H1 (cell line): ENCODE data around the gene TGOLN2. TPM values are rescaled to one million over a fixed set of nuclear protein-coding genes. Genes with fewer than 3 reads are reported as not detected.

ENCODE experiments used
- CTCF ChIA-PET: fragments of 300-600 bp; sonication (Branson Sonifier 250); formaldehyde crosslinking; loops from one replicate; lab custom pipeline; 2021; ENCODE audit not compliant: partially characterized antibody; lab: Charles Lee
- POLR2A ChIA-PET: fragments of 300-600 bp; sonication (Branson Sonifier 250); formaldehyde crosslinking; loops from one replicate; lab custom pipeline; 2021; ENCODE audit warnings: inconsistent platforms; ENCODE audit not compliant: partially characterized antibody; lab: Charles Lee
- DNase-seq, 2 experiments: peaks; one replicate each; pipeline versions ENCODE4 v3.0.0 to v3.0.0-alpha.2; 2010 to 2022; ENCODE audit warnings: low spot score in 2 of 2, low read depth in 1 of 2, mixed read lengths in 1 of 2
- FAIRE-seq: peaks from 2 replicates; lab custom pipeline; 2011; peaks lifted over from hg19 to GRCh38; lab: Jason Lieb, UNC
- H2AFZ ChIP-seq: 2 replicates; pipeline ENCODE4 v1.8.1; 2012; ENCODE audit warnings: low read length, inconsistent platforms
- H2AK5ac ChIP-seq: 2 replicates; pipeline ENCODE4 v1.6.1; 2013; ENCODE audit warnings: low read depth, low read length
- H2BK120ac ChIP-seq: replicated peaks from 2 replicates; pipeline ENCODE3; 2013; ENCODE audit warnings: low read depth, low read length, inconsistent platforms
- H2BK12ac ChIP-seq: 2 replicates; pipeline ENCODE4 v1.6.1; 2013; ENCODE audit warnings: low read depth, low read length
- H2BK15ac ChIP-seq: 2 replicates; pipeline ENCODE4 v1.6.1; 2013; ENCODE audit warnings: low read length
- H2BK20ac ChIP-seq: 2 replicates; pipeline ENCODE4 v1.6.1; 2013; ENCODE audit warnings: low read length
- H2BK5ac ChIP-seq: 2 replicates; pipeline ENCODE4 v1.6.1; 2013; ENCODE audit warnings: low read depth, low read length
- H3K14ac ChIP-seq: 2 replicates; pipeline ENCODE4 v1.6.1; 2013; ENCODE audit warnings: inconsistent platforms; ENCODE audit not compliant: insufficient read length
- H3K18ac ChIP-seq: 2 replicates; pipeline ENCODE4 v1.6.1; 2013; ENCODE audit warnings: low read length; ENCODE audit errors: extremely low read depth
- H3K23ac ChIP-seq: 2 replicates; pipeline ENCODE4 v1.6.1; 2013; ENCODE audit warnings: inconsistent platforms; ENCODE audit not compliant: insufficient read length
- H3K23me2 ChIP-seq: 2 replicates; pipeline ENCODE4 v1.6.1; 2013; ENCODE audit warnings: low read depth, low read length
- H3K27ac ChIP-seq: 2 replicates; pipeline ENCODE4 v1.6.1; 2011; ENCODE audit warnings: low read depth, low read length, inconsistent platforms
- H3K27me3 ChIP-seq, 4 experiments: replicated peaks in 1 of 4; 1 replicate in 1 of 4; 2 replicates in 3 of 4; pipeline versions ENCODE4 v1.6.1 to v1.8.1; 2011 to 2013; ENCODE audit warnings: low read length in 3 of 4, mild to moderate bottlenecking in 3 of 4, inconsistent platforms in 2 of 4, mixed read lengths in 2 of 4, moderate library complexity in 1 of 4; ENCODE audit not compliant: control insufficient read depth in 3 of 4, insufficient read depth in 3 of 4; ENCODE audit errors: extremely low read depth in 1 of 4
- H3K36me3 ChIP-seq, 4 experiments: 2 replicates each; pipeline versions ENCODE4 v1.6.1 to v1.8.1; 2011 to 2013; ENCODE audit warnings: mild to moderate bottlenecking in 4 of 4, low read length in 3 of 4, moderate library complexity in 2 of 4, control low read depth in 1 of 4, inconsistent platforms in 1 of 4; ENCODE audit not compliant: insufficient read depth in 4 of 4, control insufficient read depth in 2 of 4
- H3K4ac ChIP-seq: replicated peaks from 2 replicates; pipeline ENCODE3; 2013; ENCODE audit warnings: low read length, low read depth, mixed read lengths, inconsistent platforms; ENCODE audit not compliant: insufficient read length
- H3K4me1 ChIP-seq, 4 experiments: replicated peaks in 1 of 4; 1 replicate in 1 of 4; 2 replicates in 3 of 4; pipeline versions ENCODE4 v1.6.1 to v1.8.1; 2011 to 2013; ENCODE audit warnings: low read length in 3 of 4, inconsistent platforms in 2 of 4, mixed read lengths in 1 of 4; ENCODE audit not compliant: insufficient read depth in 4 of 4, control insufficient read depth in 3 of 4
- H3K4me2 ChIP-seq, 2 experiments: 2 replicates each; pipeline versions ENCODE4 v1.6.1 to v1.8.1; 2011 to 2013; ENCODE audit warnings: low read depth in 2 of 2, low read length in 2 of 2, control low read depth in 1 of 2, inconsistent platforms in 1 of 2, mild to moderate bottlenecking in 1 of 2; ENCODE audit not compliant: insufficient read depth in 1 of 2
- H3K4me3 ChIP-seq, 4 experiments: fragments of 200-600, 300-600 bp in 1 of 4; sonication (generic), shearing (Covaris generic), sonication (Bioruptor Twin) in 1 of 4; 2 replicates each; pipeline versions ENCODE4 v1.5.1 to v1.8.1; 2011 to 2016; ENCODE audit warnings: low read length in 4 of 4, low read depth in 3 of 4, control low read depth in 2 of 4, inconsistent platforms in 2 of 4, mild to moderate bottlenecking in 2 of 4, mixed read lengths in 1 of 4, moderate library complexity in 1 of 4; ENCODE audit not compliant: insufficient read depth in 2 of 4; ENCODE audit errors: extremely low read depth in 1 of 4
- H3K56ac ChIP-seq: replicated peaks from 2 replicates; pipeline ENCODE3; 2013; ENCODE audit warnings: low read depth, mild to moderate bottlenecking, mixed read lengths, low read length, inconsistent platforms; ENCODE audit not compliant: insufficient read length
- H3K79me1 ChIP-seq: 2 replicates; pipeline ENCODE4 v1.6.1; 2013; ENCODE audit warnings: low read depth, low read length, control low read depth
- H3K79me2 ChIP-seq, 2 experiments: 2 replicates each; pipeline versions ENCODE4 v1.6.1 to v1.8.1; 2012 to 2013; ENCODE audit warnings: low read length in 2 of 2, mild to moderate bottlenecking in 2 of 2, inconsistent platforms in 1 of 2; ENCODE audit not compliant: insufficient read depth in 2 of 2, control insufficient read depth in 1 of 2
- H3K9ac ChIP-seq, 4 experiments: replicated peaks in 1 of 4; 1 replicate in 1 of 4; 2 replicates in 3 of 4; pipeline versions ENCODE4 v1.6.1 to v1.8.1; 2011 to 2013; ENCODE audit warnings: low read depth in 3 of 4, low read length in 3 of 4, control low read depth in 2 of 4, mild to moderate bottlenecking in 2 of 4, moderate library complexity in 2 of 4, inconsistent platforms in 1 of 4; ENCODE audit errors: extremely low read depth in 1 of 4
- H3K9me3 ChIP-seq, 2 experiments: 2 replicates each; pipeline versions ENCODE4 v1.6.1 to v1.8.1; 2012 to 2013; ENCODE audit warnings: mild to moderate bottlenecking in 2 of 2, moderate library complexity in 2 of 2, control low read depth in 1 of 2, inconsistent platforms in 1 of 2, low read depth in 1 of 2, low read length in 1 of 2, mixed read lengths in 1 of 2; ENCODE audit not compliant: insufficient read depth in 2 of 2
- H4K20me1 ChIP-seq, 2 experiments: replicated peaks in 1 of 2; 2 replicates each; pipeline versions ENCODE3 to v1.8.1; 2011 to 2013; ENCODE audit warnings: inconsistent platforms in 2 of 2, low read length in 2 of 2, mild to moderate bottlenecking in 1 of 2; ENCODE audit not compliant: insufficient read depth in 2 of 2, control insufficient read depth in 1 of 2
- H4K5ac ChIP-seq: 2 replicates; pipeline ENCODE4 v1.6.1; 2013; ENCODE audit warnings: low read length, low read depth, mixed read lengths, inconsistent platforms; ENCODE audit not compliant: insufficient read length
- H4K8ac ChIP-seq: 2 replicates; pipeline ENCODE4 v1.8.0; 2013; ENCODE audit warnings: mild to moderate bottlenecking, moderate library complexity, low read length, inconsistent platforms; ENCODE audit not compliant: insufficient read depth; ENCODE audit errors: extremely low read depth
- H4K91ac ChIP-seq: replicated peaks from 2 replicates; pipeline ENCODE3; 2013; ENCODE audit warnings: low read length, mixed read lengths, inconsistent platforms; ENCODE audit not compliant: insufficient read length
- ATF2 ChIP-seq: IDR thresholded peaks from 2 replicates; pipeline ENCODE4 v1.6.1; 2012; ENCODE audit warnings: low read length, inconsistent platforms
- CHD1 ChIP-seq: IDR thresholded peaks from 2 replicates; pipeline ENCODE4 v1.6.1; 2012; ENCODE audit warnings: low read depth, low read length, improper control_type of control experiment
- POU5F1 ChIP-seq: IDR thresholded peaks from 2 replicates; pipeline ENCODE4 v1.6.1; 2011; ENCODE audit warnings: low read depth, mild to moderate bottlenecking, low read length, moderate library complexity
- WGBS, 2 experiments: shearing (Covaris generic) in 1 of 2; methylation state at CpG; one replicate each; pipeline versions ENCODE4 v1.1.6 to v1.1.7; 2013 to 2015; ENCODE audit warnings: low lambda C conversion rate in 2 of 2, mixed read lengths in 2 of 2, inconsistent platforms in 1 of 2, low coverage in 1 of 2, missing lambda C conversion rate in 1 of 2; ENCODE audit not compliant: insufficient replicate concordance in 2 of 2, insufficient coverage in 1 of 2, insufficient read length in 1 of 2; ENCODE audit errors: extremely low coverage in 1 of 2, missing lambda C conversion rate in 1 of 2; 5-methylcytosine and 5-hydroxymethylcytosine counted together
- polyA plus RNA-seq, 7 experiments: library from polyadenylated mRNA; depleted of rRNA in 3 of 7; stranded (reverse) in 5 of 7; unstranded in 2 of 7; fragments of >200 nt in 5 of 7; fragments of 200-250 nt in 2 of 7; gene quantifications; 1 replicate in 5 of 7; 2 replicates in 1 of 7; 4 replicates in 1 of 7; pipeline versions ENCODE4 v1.2.1 to v1.2.3, GENCODE V29; 2011 to 2013; ENCODE audit warnings: missing spikeins in 2 of 7, mixed read lengths in 2 of 7
- total RNA-seq: library from RNA; stranded (reverse); fragmentation: NEBNext Ultra II Directional; extraction: Animal tissue kit (Norgen Biotek cat#: 25700); gene quantifications from 2 replicates; pipeline ENCODE4 v1.2.1, GENCODE V29; 2021

Gene TGOLN2
- total and polyA plus RNA-seq, 2 of the 8 experiments (the other 6 are each of a cell fraction or from before 2014, with no cell fraction given) = 33.9 to 38.9 TPM

- Histone ChIP-seq H3K27ac (no peak overlapping the region), H3K4ac (no peak overlapping the region), H3K9ac (no peak overlapping the region), H2BK5ac (0 out of 2 replicates have a peak overlapping the region, but pooled peaks have one; percentile 26), H3K18ac (0 out of 2 replicates have a peak overlapping the region, but pooled peaks have one; percentile 51), H3K27me3 (no peaks in the 10 kb centered on the region), H2AK5ac (no peak overlapping the region), H3K56ac (no peak overlapping the region), H4K91ac (no peak overlapping the region), H3K23me2 (no peaks in the 10 kb centered on the region), H3K23ac (no peak overlapping the region), H3K79me2 (peaks cover 0 to 81% of the 10 kb centered on the region in 2 experiments; a peak in 2 of 4 replicates), H4K8ac (no peak overlapping the region), H2BK120ac (no peak overlapping the region), H4K5ac (no peak overlapping the region), H3K4me2 (no peak overlapping the region; a peak in 1 of 4 replicates), H3K9me3 (no peaks in the 10 kb centered on the region), H3K36me3 (no peaks in the 10 kb centered on the region; a peak in 1 of 8 replicates), H2BK12ac (no peak overlapping the region), H4K20me1 (peaks cover 15 to 27% of the 10 kb centered on the region in 2 experiments), H3K4me3 (no peak overlapping the region), H2BK15ac (no peak overlapping the region), H3K4me1 (peaks cover 5 to 21% (median 16%) of the 10 kb centered on the region in 4 experiments), H3K79me1 (peaks cover 29% of the 10 kb centered on the region), H2AFZ (no peak overlapping the region), H2BK20ac (no peak overlapping the region), H3K14ac (no peak overlapping the region)
- DNase-seq = no peak
- POLR2A ChIA-PET = interaction anchor here (0.8 to 1.2 kb wide), 5 partner anchors 9 to 144 kb away, joined by 3 read pairs; partner anchors contain the start of gene TCF7L1
- CTCF ChIA-PET = interaction anchor here (0.6 to 15.9 kb wide), 7 partner anchors 10 to 75 kb away, joined by 3 to 283 read pairs (median 4); no protein-coding TSS in a partner anchor
- 83% methylated on average over 15 of the region's 15 CpGs; no CpG with 5 or more reads in 1 of the 2 experiments for WGBS, 2 experiments
- TF ChIP-seq ATF2 = no peak
- no peak for TF ChIP-seq POU5F1
- no peak for TF ChIP-seq CHD1
- no peak for FAIRE-seq
These were observed 50.2 kb downstream of the TGOLN2 start for GRCh38 chr2:85277416-85278158.
